Retina (tissue), 1 donor: ENCODE results near the gene CANX.

ENCODE experiments used
- DNase-seq: peaks from one replicate; pipeline ENCODE4 v3.0.0-alpha.2; 2016

Gene CANX

DNA sequence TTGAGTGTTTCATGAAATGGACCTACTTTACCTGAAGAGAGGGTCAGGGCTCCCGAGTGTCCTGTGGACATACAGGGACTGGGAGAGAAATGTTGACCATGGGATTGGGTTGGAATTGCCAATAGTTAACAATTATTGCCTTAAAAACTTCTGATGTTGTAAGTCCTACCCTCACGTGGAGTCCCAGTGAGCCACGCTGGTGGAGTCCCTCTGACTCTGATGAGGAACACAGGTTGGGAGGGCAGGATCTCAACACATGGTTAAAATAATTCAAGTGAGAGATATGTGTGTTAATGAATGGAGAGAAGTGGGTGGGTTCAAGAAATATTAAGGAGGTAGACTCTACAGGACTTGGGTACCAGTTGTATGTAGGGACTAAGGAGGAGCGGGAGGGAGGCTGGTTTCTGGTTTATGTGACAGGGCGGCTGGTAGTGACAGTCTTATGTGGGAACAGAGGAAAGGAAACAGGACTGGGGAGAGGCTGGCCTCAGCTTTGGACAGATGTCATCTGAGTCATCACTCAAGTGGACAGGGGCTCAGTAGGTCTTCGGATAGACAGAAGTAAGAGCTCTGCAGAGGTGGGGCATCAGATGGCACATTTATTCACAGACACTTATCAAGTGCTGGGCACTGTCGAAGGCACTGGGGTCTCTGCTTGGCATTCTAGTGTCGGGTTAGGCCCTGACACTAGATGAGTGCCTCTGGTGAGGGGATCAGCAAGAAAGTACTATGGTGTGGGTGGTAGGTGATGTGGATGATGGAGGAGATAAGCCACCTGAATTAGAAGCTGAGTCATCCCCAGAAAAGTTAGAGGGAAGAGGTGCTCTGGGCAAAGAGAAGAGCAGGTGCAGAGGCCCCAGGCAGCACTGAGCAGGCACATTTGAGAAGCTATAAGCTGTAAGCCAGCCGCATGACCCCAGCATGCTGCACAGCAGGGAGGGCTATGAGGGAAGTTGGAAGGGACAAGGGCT lies 61.1 kb downstream of the CANX start:
- no peak for DNase-seq

DNA sequence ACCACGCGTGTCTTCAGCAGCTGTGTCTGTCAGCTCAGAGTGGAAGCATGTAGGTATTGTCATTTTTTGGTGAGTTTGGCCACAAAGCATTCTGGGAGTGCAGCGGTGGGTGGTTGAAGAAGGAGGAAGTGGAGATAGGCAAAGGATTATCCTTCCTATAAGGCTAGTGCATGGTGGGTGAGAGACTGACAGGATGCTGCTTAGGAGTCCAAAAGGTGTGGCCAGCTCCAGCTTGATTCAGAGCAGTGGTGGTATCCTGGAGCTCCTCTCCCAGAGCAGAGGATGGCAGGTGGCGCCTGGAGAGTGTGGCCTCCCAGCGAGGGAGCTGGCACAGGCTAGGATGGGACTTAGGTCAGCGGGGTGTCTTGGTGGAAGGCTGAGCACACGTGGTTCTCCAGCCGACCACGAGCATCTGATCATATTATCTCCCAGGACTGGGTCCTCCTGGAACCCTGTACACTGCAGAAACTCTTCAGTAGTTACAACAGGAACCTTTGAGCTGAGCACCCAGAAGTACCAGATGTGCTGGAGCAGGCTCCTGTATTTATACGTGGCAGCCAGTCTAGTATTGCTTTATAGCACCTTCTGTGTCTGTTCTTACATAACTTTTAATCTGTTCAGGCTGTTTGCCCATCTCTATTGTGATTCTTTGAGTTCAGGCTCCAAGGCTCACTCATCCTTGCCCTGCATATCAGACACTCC lies 63.5 kb downstream of the CANX start:
- no peak for DNase-seq

DNA sequence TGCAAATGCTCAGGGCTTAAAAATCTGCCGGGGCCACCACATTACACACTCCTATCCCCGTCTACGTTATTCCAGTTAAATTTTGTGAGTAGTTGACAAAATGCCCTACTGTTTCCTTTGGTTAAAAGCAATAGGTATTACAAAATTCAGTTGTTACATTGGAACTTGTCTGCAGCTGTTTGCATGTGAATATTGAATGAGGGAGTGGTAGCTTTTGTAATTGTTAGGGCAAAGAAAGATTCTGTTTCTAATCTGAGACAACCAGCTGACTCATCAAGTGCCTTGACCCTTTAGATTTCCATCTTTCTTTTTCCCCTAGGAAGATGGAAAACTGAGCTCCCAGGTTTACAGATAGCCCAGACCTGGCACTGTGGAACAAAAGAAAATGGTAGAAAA lies 64.0 kb downstream of the CANX start:
- DNase-seq: no peak

DNA sequence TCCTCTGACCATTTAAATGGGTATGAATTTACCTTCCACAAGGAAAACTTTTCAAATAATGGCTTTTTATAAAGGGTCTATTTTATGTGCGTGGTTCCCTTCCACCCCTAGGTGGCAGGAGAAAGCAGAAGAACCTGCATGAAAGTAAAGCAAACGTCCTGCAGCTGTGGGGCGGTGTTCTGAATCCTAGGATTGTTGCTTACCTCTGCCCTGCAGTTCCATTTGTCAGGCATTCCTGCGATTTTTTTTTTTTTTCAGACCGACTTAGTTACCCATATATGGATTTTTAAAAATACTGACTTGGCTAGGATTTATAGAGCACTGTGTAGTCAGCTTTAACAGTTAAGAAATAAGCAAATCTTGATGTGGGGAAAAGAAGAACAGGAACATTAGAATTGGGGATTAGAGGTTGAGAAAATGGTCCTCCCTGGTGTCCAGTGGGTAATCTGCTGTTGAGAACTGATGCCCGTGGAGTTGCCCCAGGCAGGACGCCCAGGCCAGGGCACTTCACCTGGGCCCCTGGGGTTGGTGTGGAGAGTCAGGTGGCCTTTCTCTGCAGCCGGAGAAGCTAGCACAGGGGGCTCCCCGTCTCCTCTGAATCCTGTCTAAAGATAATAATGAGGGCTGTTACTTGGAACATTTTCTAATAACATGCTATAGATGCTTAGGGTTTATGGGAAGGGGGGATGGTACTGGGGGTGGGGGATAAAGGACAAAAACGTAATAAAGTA lies 64.6 kb downstream of the CANX start:
- DNase-seq: peak; percentile 49

DNA sequence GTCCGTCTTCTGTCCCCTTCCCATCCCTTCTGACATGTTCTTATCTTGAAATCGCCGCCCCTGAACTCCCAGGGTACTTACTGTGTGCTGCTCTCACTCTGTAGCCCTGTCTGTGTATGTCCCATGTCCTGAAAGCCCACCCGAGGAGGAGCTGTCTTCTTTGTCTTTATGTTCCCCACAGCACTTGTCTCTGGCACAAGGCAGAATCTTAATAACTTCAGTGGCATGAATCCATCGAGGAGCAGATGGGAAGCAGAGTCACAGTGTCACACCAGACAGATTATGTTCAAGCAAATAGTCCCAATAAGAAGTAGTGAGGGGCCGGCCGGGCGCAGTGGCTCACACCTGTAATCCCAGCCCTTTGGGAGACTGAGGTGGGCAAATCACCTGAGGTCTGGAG lies 65.3 kb downstream of the CANX start:
- DNase-seq: no peak

DNA sequence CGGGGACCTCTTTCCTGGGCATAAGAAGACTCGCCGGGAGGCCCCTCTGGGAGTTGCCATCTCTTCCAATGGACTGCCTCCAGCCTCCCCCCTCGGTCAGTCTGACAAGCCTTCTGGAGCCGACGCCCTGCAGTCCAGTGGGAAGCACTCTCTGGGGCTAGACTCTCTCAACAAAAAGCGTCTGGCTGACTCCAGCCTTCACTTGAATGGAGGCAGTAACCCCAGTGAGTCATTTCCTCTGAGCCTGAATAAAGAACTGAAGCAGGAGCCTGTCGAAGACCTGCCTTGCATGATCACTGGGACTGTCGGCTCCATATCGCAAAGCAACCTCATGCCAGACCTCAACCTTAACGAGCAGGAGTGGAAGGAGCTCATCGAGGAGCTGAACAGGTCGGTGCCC lies 66.6 kb downstream of the CANX start:
- peak; percentile 15 for DNase-seq

DNA sequence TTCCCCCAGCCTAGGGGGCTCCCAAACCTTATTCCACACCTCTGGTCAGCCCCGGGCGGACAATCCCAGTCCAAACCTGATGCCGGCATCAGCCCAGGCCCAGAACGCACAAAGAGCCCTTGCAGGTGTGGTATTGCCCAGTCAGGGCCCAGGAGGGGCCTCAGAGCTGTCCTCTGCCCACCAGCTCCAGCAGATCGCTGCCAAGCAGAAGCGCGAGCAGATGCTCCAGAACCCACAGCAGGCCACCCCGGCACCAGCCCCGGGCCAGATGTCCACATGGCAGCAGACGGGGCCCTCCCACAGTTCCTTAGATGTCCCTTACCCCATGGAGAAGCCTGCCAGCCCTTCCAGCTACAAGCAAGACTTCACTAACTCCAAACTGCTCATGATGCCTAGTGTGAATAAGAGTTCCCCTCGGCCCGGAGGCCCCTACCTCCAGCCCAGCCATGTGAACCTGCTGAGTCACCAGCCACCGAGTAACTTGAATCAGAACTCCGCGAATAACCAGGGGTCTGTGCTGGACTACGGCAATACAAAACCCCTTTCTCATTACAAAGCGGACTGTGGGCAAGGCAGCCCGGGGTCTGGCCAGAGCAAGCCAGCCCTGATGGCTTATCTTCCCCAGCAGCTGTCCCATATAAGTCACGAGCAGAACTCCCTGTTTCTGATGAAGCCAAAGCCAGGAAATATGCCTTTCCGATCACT lies 67.4 kb downstream of the CANX start:
- DNase-seq: no peak

DNA sequence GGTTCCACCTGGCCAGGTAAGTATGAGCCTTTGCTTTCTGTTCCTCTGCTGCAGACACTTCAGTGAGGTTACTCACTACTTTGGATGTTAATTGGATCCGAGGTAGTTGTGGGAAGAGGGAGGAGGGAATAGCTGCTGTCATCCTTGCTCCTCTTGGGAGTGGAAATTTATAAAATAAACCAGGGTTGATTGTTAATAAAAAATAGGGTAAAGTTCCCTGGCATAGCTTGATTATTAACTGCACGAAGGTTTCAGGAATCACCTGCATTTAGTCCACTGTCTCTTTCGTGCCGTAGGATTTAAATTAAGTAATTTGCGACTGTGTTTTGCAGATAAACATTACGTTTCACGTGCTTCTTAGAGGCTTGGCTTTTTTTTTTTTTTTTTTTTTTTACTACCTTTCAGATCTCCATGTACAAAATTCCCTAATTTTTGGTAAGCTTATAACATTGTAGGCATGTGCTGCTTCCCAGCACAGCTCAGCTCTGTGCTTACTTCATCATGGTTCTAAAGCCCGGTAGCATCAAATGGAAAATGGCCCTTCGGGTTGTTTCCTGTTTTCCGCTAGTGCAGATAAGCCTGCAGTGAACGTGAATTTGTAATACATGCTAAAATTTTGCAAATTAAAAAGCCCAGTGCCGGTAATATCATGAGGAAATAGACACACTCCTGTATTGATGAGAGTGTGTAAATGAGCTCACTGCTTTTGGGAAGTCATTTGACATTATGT lies 68.1 kb downstream of the CANX start:
- DNase-seq: no peak

DNA sequence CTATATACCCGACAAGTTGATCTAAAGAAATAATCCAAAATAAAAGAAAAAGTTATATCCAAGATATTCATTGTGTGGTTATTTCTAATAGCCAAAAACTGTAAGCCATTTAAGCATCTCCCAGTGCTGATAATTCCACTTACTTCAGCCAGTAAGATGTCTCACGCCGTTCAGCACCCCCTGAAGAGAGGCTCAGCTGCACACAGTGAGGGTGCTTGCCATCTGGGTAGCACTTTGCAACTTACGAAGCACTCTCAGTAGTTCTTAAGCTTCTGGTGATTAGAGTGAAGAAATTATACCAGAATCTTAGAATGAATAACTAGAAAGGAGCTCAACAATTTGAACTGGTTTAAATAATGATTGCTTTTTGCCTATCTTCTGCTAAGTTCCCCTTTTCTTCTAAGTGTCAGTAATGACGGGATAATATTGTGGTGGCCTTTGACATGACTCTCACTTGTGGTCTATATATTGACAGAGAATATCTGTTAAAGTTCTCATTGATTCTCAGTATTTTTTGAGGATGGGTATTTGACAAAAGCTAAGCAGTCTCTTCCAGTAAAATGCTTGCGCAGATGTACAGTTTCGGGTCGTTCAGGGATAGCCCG lies 68.8 kb downstream of the CANX start:
- no peak for DNase-seq

DNA sequence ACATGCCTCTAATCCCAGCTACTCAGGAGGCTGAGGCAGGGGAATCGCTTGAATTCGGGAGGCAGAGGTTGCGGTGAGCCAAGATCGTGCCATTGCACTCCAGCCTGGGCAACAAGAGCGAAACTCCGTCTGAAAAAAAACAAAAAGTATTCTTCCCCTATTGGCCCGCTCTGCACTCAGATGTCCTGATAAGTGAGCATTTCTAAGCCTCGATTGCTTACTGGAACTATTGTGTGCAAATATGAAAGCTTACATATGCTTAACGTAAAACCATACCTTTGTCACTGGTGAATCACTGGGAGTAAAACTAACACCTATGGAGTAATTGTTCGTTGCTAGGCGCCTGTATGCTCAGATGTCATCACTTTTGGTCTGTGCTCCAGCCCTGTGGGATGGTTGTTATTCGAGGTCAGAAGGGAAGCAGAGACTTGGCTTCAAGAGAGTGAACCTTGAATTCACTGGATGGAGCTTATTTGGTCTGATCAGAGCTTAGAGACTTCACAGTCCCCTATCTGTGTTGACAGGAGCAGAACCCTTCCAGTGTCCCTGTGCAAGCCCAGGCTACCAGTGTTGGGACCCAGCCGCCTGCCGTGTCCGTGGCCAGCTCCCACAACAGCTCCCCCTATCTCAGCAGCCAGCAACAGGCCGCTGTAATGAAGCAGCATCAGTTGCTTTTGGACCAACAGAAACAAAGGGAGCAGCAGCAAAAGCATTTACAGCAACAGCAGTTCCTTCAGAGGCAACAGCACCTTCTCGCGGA lies 69.7 kb downstream of the CANX start:
- no peak for DNase-seq

DNA sequence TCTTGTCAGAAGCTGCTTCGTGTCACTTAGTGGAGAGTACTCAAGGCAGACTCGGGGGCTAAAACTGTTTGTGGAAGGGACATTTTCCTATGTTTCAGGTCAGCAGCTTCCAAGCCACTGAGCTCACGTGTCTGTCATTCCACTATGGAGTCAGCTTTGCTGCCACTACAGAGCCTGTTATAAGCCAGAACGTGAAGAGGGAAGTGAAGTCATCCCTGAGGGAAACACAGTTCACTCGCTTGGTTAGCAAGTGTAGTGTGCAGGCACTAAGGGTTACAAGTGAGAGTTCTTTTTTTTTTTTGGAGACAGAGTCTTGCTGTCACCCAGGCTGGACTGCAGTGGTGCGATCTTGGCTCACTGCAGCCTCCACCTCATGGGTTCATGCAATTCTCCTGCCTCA lies 70.5 kb downstream of the CANX start:
- no peak for DNase-seq

DNA sequence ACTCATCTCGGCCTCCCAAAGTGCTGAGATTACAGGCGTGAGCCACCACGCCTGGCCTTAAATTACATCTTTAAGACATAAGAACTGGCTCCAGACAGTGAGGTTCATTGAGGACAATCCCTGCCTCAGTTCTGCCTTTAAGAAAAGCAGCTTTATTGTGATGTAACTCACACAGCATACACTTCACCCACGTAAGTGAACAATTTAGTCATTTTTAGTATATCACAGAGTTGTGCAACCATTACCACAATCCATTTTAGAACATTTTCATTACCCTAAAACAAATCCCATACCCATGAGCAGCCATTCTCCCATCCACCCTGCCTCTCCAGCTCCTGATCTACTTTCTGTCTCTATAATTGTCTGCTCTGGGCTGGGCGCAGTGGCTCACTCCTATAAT lies 71.0 kb downstream of the CANX start:
- DNase-seq: no peak

DNA sequence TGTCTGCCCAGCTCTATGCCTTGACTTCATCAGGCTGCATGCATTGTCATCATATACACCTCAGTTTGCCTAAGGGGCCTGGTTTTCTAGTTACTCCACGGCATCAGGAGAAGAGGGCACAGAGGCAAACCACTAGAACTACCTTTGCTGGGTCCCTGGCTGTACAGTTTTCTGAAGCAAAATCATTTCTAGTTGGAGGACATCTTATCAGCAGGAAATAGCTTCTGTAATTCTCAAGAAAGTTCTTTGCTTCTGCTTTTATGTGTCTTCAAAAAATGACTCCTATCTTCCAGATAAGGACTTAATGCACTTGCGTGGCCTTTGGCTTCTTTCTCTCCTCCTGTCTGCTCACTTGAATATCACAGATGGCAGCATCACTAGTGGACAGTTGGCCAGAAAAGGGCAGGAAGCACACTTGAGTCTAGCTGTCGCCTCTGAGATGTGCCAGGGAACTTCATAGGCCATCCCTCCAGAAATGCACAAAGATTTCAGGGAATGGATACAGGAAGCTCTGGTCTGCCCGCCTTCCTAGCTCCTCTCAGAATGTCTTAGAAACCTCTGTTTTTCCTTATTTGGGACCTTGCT lies 72.6 kb downstream of the CANX start:
- no peak for DNase-seq

DNA sequence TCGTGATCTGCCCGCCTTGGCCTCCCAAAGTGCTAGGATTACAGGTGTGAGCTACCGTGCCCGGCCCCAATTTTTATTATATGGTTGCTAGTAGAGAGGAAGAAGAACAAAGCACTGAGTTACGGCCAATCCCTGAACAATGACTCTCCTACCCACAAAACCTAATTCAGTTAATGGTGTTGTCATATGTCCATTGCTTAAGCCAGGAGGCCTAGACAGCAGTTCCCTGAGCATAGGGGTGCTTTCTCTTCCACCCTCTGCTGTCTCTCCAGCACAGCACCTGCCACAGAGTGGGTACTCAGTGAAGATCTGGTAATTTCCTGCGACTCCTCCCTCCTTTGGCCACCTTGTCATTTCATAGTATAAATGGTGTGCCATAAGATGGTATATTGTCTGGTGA lies 73.6 kb downstream of the CANX start:
- no peak for DNase-seq

DNA sequence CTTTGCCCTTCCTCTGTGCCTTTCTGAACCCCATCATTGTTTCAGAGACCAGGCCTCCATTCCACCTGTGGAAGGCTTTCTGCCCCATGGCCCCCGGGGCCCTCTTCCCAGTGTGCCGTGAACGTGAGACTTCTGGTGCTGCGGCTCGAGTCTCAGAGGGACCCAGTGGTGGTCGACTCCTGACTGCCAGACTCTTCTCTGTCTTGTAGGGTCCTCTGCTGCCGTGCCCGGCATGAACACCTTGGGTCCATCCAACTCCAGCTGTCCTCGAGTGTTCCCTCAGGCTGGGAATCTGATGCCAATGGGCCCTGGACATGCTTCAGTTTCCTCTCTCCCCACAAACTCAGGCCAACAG lies 74.9 kb downstream of the CANX start:
- DNase-seq: no peak

DNA sequence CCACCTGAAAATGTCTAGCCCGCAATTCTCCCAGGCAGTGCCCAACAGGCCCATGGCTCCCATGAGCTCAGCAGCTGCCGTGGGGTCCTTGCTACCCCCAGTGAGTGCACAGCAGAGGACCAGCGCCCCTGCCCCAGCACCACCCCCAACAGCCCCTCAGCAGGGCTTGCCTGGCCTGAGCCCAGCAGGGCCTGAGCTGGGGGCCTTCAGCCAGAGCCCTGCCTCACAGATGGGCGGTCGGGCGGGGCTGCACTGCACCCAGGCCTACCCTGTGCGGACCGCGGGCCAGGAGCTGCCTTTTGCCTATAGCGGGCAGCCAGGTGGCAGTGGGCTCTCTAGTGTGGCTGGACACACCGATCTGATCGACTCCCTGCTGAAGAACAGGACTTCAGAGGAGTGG lies 75.7 kb downstream of the CANX start:
- no peak for DNase-seq

DNA sequence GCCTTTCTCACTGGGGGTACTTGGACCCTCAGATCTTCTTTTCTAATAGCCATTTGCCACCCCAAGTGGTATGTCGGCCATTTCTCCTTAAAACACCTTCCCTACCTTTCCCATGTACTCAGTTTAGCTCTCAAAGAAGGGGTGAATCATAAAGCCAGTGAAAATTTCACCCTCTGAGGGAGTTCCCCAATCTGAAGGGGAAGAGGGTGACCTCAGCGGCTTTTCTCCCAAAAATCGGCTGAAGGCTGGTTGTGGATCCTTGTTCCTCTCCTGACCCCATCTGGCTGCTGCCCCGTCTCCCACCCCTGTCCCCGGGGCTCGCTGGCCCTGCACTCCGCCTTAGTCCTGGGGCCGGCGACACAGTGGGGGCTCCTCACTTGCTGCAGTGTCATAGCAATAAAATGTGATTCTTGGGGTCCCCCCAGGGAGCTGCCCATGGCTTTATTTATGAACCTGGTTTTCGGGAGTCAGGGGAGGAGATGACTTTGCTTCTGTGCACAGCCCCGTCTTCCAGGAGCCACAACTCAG lies 77.7 kb downstream of the CANX start:
- no peak for DNase-seq

DNA sequence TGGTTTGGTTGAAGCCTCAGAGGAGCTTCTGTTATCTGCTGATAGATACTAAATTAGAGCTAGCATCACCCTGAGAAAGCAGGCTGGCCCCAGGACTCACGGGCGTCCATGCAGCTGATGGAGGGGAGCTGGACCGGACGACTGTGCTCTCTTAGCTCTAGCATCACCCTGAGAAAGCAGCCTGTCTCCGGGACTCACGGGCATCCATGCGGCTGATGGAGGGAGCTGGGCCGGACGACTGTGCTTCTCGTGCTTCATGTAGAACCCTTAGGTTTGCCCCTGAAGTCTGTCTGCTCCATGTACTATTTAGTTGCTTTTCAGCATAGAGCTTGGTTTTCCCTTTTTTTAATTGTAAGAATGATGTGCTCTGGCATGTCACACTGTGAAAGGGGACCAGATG lies 78.7 kb downstream of the CANX start:
- DNase-seq: no peak

DNA sequence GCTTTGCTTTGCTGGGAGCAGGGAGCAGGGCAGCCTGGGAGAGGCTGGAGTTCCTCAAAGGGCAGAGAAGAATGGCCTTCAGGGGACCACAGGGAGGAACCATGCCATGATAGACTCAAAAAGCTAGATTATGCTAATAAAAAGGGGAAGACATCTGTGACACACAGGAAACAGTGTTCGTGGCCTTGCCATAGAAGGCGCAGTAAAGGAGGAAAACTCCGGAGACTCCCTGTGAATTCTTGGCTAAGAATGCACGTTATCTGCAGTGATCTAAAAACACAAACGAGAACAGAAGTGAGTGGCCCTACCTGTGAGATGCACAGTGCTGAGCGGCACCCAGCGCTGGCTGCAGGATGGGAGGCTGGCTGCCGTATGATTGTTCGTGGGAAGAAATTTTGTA lies 79.1 kb downstream of the CANX start:
- DNase-seq: no peak

DNA sequence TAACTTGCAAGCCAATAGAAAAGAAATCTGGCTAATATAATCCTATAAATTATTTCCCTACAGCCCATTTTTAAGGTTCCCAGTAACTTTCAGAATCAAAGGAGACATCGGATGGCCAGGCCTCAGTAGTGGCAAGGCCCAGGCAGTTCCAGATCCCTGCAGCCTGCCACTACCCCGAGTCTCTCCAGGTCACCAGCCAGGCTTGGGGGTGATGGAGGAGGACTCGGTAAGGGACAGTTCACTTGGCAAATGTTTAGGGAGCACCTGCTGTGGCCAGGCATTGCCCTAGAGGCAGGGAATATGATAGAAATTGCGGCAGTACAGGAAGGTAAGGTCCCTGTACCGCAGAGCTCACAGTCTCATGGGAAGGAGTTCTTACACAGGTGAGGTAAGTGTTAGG lies 79.8 kb downstream of the CANX start:
- DNase-seq: no peak

DNA sequence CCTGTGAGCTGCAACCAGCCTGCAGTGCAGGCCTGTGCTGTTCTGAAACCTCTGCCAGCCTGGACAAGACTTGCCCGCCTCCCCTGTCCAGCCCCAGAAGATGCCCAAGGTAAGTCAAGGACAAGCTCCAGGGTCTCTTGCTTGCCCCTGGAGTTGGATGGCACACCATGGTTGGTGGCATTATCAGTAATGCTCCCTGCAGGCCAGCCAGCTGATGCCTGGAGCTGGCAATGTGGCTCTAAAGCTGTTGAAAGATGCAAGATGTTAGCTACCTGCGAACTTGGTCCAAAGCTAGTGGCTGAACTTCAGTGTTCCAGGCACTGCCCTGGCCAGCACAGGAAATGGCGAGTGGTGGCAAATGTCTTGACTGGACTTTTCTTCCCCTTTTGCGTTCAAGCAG lies 81.1 kb downstream of the CANX start:
- DNase-seq: no peak
